Activated T-cell treated with anti-CD3 and anti-CD28 coated beads for 48 hours (primary cell): ENCODE results near the gene KDM6B.

ENCODE experiments used
- DNase-seq: peaks from one replicate; pipeline ENCODE4 v3.0.0-alpha.2; 2020; ENCODE audit warnings: low read depth

KDM6B gene

DNA sequence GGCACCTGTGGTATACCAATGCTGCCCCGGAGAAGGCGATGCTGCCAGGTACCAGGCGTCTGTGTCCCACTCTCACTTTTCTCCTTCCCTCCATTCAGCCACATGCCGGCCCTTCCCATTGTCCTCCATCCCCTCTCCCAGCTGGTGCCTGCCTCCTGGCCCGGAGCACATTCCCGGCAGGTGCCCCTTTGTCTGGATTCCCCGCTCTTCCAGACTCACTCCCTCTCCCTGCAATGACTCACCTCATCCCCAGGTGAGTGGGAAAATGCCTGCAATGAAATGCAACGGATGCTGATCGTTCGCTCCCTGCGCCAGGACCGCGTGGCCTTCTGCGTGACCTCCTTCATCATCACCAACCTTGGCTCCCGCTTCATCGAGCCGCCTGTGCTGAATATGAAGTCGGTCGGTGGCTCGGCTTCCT lies 10.4 kb upstream of the KDM6B start:
- no peak for DNase-seq

DNA sequence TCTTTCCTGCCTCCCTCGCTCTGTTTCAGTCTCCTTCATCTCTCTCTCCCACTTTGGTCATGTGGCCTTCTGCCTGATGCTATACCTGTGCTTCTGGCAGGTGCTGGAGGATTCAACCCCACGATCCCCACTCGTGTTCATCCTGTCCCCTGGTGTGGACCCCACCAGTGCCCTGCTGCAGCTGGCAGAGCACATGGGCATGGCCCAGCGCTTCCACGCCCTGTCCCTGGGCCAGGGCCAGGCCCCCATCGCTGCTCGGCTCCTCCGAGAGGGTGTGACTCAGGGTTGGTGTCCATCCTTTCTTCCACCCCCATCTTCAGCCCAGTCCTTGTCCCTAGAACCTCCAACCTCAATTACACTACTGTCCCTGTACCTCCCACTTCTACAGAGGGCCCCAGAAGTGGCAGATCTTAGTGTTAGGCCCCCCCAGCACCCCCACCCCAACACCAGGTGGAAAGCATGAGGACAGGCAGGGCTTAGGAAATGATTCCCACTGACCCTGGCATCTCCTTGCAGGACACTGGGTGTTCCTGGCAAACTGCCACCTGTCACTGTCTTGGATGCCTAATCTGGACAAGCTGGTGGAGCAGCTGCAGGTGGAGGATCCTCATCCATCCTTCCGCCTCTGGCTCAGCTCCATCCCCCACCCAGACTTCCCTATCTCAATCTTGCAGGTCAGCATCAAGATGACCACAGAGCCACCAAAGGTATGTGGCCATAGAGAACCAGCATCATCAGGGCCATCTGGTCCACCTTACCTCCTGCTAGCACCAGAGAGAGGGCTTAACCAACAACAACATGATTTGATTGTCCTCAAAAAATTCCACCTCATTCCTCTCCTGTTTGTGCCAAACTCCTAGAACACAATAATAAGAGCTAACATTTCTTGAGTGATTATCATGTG lies 9.7 kb upstream of the KDM6B start:
- DNase-seq = no peak

DNA sequence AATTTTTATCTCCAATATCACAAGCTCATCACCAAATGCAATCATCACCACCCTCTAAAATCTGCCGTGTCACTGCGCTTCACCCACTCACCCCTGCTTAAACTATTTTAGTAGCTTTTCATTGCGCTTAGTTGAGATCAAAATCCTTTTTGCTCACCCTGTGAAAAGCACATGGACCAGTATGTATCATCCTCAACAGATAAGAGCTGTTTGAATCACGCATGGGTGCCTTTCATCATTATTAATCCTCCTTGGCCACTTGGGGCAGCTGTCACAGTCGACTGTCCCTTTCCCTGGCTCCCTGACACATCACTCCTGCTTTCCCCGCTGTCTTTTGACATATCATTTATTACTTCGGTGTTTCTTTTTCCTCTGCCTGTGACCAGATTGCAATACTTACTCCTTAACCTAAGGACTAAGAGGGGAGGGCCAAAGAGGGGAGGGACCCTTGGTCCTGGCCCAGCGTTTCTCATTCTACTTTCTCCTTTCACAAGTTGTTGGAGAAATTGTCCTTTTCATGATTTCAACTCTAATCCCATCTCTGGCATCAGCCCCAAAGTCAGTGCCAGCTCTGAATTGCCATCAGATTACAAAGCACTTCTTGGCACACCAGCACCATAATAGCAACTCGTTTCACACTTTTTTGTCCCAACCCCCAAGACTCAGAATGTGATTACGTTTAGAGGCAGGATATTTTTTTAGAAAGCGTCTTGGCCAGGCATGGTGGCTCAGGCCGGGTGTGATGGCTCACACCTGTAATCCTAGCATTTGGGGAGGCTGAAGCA lies 8.6 kb upstream of the KDM6B start:
- no peak for DNase-seq

DNA sequence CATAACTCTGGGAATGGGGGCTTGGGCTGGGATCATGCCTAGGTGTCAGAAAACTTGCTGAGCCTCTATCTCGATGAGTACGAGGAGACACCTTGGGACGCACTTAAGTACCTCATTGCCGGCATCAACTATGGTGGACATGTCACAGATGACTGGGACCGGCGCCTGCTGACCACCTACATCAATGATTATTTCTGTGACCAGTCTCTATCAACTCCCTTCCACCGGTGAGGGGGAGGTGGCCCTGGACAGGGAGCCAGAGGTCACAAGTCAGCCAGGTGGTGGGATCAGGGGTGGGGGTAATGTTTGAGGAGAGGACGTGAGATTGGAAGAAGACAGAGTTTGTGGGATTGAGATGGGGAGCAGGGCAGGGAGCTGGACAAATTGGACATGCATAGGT lies 3.4 kb upstream of the KDM6B start:
- no peak for DNase-seq

DNA sequence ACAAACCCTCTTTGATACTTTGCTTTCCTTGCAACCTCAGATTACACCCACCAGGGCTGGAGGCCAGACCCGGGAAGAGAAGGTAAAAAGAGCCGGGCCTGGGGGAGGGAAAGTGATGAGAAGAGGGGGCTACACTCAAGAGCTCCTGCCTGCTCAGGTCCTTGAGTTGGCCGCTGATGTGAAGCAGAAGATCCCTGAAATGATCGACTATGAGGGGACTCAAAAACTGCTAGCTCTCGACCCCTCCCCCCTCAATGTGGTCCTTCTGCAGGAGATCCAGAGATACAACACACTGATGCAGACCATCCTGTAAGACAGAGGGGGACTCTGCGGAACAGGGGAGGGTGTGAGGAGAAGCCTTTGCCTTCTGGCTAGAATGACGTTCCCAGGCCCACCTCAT lies 2.8 kb upstream of the KDM6B start:
- no peak for DNase-seq

DNA sequence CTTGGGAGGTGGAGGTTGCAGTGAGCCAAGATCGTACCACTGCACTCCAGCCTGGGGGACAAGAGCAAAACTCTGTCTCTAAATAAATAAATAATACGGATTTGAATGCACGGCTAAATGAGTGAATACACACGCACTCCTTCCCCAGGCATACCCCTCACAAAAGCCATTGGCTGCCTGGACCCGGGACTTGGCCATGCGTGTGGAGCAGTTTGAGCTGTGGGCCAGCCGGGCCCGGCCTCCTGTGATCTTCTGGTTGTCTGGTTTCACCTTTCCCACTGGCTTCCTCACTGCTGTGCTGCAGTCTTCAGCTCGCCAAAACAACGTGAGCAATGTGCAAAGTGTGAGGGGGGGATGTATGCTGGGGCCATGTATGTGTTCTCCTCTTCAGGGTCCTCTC lies 1.6 kb upstream of the KDM6B start:
- no peak for DNase-seq

DNA sequence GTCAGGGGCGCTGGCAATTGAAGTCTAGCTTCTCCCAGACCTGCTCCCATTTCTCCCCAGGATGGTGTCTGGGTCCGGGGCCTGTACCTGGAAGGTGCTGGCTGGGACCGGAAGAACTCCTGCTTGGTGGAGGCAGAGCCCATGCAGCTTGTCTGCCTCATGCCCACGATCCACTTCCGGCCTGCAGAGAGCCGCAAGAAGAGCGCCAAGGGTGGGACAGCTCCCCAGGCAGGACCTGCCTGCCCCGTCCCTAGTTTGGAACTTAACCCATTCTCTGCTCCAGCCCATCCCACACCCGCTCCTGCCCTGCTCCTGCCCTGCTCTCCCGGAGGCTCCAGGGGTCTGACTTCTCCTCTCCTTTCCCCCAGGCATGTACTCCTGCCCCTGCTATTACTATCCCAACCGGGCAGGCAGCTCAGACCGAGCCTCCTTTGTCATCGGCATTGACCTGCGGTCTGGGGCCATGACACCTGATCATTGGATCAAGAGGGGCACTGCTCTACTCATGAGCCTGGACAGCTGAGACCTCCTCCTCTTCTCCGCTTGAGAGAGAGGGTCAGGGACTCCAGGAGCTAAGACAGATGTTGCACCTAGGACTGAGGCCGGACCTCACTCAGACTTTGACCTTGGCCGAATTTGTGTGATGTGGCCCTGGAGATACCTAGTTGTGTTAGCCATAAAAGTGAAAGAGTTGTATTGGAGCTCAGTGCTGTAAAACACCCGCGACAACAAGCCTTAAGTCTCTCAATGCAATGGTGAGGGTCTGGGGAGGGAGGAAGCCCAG lies 814 bp upstream of the KDM6B start:
- no peak for DNase-seq

DNA sequence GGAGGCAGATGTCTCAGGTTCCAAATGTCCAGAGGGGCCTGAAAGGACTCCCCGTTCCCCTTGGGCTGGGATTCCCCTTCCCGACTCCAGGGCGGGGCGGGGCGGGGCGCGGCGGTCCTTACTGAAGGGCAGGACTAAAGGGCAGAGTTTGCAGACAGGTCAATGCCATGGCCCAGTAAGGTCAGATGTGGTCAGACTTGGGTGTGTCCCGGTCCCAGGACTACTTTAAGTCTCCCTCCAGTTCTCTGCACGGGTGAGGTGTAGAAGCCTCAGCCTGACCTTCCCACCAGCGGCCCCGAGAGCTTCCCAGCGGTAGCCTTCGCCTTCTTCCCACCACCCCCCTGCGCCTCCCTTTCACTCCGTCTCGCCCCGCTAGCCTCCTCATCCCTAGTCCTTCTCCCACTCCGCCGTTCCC lies 532 bp downstream of the KDM6B start:
- DNase-seq = no peak

DNA sequence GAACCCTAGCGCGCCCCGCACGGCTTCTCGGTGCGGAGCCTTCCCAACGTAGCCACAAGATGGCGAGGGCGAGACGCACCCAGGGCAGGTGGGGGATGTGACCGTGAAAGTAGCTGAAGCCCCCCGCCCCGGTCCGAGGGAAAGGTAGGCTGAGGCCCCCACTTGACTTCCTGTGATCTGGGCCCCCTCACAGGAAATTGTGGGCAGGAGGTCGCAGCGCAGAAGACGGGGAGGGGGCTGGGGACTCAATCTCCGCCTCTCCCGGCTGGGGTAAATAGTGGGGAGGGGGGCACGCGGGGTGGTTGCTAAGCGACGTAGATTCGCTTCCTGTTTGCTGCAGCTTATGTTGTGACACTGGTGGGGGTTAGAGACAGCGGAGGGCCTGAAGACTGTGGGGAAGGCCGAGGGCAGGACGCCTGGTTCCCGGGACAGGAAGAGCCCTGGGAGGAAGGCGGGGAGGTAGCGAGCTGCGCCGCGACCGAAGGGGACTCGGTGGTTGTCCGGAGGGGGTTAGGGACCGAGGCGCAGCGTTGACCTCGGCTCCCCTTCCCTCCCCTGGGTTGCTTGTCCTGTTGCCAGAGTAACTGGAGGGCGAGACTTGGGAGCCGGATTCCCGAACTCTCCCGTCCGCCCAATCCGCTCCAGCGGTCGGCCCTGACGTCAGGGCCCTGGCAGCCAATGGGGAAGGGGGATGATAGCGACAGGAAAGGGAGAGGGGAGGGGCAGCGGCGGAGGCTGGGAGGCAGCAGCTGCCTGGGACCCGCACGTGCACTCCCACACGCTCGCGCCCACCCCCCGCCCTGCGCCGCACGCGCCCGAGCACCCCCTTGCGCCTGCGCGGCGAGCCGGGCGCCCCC lies 1.2 kb downstream of the KDM6B start:
- DNase-seq = peak; percentile 89

DNA sequence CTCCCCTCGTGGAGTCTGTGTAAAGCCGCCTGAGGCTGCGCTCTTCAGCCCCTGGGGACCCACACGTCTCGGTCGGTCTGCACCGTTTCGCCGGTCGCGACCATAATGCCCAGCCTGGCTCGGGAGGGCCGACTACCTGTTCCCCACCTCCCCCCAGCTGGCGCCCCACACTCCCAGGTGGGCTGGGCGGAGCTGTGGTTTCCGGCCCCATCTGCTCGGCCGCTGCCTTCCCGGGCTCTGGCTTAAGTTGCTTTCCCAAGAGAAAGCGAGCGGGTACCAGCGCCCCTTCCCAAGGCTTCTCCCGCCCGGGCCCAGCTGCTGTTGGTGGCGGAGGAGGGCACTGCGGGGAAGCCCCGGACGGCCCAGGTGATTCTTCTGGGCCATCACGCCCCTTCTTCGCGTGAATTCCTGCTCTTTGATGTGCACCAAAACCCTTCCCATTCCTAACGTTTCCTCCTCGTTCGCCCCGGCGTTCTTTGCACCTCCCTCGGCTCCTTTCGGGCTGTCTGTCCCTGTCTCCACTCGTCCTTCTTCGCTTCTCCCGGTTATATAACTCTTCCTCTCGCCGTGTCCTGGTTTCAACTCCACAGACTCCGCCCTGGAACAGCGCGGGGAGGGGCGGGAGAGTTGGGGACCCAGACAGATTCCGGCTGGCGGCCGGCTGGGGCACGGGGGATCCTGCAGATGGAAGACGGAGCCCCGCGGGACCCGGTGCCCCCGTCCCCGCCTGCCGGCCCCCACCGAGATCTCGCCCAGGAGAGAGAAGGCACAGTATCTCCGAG lies 2.0 kb downstream of the KDM6B start:
- peak; percentile 46 for DNase-seq

DNA sequence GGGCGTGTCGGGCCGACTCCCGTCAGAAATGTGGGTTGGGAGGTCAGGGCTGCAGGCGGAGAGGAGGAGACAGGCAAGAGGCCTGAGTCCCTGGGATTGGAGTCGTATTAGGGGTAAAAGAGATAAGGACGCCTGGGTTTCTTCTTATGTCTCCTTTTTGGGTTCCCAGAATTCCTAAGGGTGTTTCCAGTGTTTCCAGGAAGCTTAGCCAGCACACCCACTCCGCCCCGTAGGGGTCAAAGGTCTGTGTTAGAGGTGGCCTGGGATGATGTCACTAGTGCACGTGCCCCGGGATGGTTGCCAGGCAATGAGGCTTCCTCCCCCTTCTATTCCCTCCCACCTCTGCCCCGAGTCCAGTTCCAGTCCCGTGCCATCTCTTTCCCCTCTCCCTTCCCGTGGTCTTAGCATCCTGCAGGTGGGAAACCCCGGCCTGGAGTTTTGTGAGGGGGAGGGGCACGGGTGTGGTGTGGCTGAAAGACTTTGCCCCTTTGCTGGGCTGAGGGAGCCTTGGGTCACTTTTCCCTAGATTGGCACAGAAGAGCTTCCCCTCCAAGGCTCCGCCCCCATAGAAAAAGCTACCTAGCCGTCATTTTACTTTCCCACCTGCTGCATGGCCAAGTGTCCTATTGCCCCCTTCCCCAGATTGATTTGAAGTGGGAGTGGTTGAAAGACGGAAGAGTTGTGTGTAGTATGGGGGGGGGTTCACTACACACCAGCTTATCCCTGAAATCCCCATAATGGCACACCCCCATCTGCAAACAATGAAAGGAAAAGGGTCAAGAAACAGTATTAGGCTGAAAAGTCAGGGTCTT lies 2.8 kb downstream of the KDM6B start:
- peak; percentile 69 for DNase-seq

DNA sequence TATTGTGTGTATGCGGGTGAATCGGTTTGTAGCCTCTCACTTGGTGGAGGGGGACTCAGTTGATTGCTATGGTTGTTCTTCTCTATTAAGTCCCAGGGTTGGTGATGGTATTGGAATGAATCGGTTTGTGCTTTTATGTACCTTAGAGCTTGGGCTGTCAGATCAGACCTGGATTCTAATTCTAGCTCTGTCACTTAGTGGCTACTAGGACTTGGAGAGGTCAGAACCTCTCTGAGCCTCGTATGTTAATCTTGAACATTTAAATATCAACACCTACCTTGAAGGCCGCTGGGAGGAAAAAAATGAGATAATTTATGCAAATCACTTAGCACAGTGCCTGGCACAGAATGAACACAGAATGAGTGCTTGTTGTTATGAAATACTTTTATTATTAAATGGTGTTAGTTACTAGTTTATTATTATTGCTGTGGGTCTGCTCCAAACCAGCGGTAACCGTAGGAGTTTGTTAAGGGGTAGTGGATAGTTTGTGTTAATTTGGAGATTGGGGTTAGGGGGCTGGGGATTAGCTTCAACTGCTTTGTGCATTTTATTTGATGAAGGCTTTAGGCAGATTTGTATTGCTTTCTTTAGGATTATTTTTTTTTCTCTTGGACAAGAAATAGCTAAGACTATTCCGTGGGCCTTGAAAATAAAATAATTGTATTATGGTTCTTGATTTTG lies 3.5 kb downstream of the KDM6B start:
- DNase-seq = no peak

DNA sequence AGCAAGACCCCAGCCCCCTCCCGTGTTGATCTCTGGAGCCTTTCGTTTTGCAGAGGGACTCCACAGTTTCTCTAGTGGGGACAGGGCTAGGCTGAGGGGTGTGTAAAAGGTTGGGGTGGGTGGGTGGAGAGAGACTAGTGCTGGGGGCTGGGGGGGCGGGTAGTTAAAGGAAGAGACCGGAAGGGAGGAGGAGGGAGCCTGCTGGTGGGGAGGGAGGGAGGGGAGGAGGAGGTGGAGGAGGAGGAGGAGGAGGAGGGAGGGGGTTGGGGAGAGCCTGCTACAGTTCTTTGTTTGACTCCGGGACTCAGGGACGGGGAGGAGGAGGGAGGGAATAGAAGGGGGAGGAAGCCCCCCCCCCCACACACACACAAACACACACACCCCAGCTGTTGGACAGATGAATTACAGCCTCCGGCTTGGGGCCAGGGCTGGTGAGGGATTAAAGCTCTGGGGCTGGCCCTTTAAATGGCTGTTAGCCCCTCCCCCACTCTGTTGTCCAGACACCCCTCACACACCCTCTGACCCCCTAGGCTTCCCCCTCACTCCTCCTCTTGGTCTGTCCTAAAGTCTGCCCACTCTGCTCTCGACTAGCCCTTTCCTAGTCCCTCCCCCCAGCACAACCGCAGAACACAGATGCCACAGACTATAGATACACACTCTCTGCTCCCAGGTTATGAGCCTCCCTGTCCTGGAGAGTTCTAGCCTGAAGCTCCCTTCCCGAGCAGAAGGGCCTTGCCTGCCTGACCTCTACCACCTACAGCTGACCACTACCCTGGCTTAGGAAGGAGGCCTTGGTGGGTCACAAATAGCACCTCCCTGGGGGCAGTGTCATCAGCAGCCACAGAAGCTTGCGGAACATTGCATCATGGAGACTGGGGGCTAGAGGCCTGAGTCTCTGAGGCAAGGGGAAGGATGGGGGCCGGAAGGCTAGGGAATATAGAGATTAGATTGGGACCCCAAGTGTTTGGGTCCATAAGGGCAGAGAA lies 4.4 kb downstream of the KDM6B start:
- no peak for DNase-seq

DNA sequence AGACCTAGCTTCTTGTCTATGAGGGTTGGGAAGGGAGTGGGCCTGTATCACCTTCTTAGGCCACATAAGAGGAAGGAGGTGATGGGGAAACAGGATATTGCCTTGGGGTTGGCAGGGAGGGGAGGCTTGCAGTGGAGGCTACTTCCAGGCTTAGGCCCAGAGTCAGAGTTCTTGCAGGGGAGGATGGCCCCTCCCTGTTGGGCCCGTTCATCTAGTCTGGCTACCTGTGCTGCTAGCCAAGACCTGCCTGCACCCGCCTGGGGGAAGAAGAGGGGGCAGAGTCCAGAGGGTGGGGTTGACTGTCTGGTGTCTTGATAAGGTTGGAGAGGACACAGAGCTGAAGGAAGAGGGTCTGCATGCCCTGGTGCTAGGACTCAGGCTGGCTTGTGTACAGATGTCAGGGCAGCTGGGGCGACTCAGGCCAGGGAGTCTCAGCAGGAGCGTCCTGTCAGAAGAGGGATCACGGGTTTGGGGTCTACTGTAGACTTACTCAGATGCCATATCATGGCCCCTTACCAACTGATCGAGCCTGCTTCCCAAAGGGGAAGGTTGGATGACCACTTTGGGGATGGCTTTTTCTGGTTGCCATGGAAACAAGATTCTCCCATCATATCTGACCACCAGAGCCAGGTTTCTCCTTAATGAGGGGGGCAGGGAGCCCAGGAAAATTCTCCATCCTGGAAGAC lies 5.3 kb downstream of the KDM6B start:
- no peak for DNase-seq

DNA sequence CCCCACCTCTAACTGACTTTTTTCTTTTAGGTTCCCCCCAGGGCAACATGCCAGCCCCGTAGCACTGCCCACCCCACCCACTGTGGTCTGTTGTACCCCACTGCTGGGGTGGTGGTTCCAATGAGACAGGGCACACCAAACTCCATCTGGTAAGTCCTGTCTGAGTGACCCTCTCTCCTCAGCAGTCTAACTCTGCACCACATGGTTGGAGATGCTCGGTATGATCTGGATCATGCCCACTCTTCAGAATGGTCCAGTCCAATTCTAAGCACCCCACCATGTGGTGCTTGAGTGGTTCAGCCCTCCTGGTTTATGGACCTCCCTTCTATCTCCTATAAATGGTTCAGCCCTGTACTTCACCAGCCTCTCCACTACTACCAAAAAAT lies 5.9 kb downstream of the KDM6B start:
- no peak for DNase-seq

DNA sequence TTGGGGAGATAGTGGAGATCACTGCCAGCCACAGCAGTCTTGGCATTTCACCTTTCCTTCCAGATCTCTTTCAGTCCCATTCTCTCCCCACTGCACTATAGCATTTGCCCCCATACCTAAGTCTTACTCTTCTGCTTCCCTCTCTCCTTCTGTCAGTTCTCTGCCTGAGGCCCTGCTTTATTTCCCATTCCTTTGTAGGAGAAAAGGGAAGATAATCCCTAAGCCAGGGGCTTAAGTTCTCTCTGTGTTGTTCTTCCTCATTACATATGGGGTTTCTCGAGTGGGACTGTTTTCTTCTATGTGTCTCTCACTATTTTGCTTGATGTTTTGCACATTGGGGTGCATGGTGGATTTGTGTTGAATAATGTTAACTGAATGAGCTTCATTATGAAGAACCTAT lies 6.4 kb downstream of the KDM6B start:
- DNase-seq = no peak

DNA sequence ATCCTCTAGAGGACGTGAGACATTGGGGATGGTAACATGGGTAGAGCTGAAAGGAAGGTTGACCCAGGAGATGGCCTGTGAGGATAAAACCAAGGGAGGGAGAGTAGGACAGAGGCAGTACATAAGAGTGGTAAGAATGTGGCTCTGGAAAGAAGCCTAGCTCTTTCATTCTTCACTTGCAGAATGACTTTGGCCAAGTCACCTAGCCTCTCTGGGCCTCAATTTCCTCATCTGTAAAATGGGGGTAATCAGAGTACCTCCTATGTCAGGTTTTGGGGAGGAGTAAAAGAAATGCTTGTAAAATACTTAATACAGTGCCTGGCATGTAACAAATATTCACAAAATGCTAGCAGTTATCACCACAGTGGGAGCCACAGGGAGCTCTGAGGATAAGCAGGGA lies 6.9 kb downstream of the KDM6B start:
- no peak for DNase-seq
